Right cardiac atrium (tissue), 5 donors: ENCODE measurements around the gene GLYATL3. TPM values are rescaled to one million over a fixed set of nuclear protein-coding genes. Genes with fewer than 3 reads are reported as not detected.
"Not testable (repeated sequence)": the region's sequence is repeated elsewhere in the genome, so short reads cannot be mapped to it uniquely, and the experiment has no call there.

ENCODE experiments used
- ATAC-seq, 2 donors: fragments of 200-7000 bp; cut with Tn5 transposase; one replicate each; pipeline versions ENCODE4 v1.8.0 to v1.9.1; 2020; ENCODE audit warnings: moderate library complexity in 2 of 2, mild to moderate bottlenecking in 1 of 2
- DNase-seq, 3 donors: peaks; one replicate each; pipeline ENCODE4 v3.0.0-alpha.2; 2020
- H3K27ac ChIP-seq: one replicate; pipeline ENCODE4 v1.5.1; 2013; ENCODE audit warnings: mild to moderate bottlenecking, low read length, control low read depth, moderate library complexity
- H3K27me3 ChIP-seq: one replicate; pipeline ENCODE4 v1.6.1; 2013; ENCODE audit not compliant: control insufficient read depth, insufficient read depth
- H3K4me1 ChIP-seq: one replicate; pipeline ENCODE4 v1.6.1; 2013; ENCODE audit warnings: low read length; ENCODE audit not compliant: control insufficient read depth, insufficient read depth
- H3K4me3 ChIP-seq: one replicate; pipeline ENCODE4 v1.5.1; 2013; ENCODE audit warnings: low read length, control low read depth
- H3K9me3 ChIP-seq: one replicate; pipeline ENCODE4 v1.6.1; 2013; ENCODE audit warnings: low read length; ENCODE audit not compliant: control insufficient read depth
- WGBS: extraction: QIAGEN DNeasy Blood & Tissue Kit; methylation state at CpG from one replicate; pipeline ENCODE4 v1.1.7; 2013; 5-methylcytosine and 5-hydroxymethylcytosine counted together
- intact Hi-C, 4 donors: fragments of 100-400 bp; cut with DNase I; formaldehyde crosslinking; loops; one replicate each; pipeline versions ENCODE4 v1.11.0 to v1.14.0; 2022 to 2023
- polyA plus RNA-seq: library from polyadenylated mRNA; stranded (reverse); fragments of 200-250 nt; gene quantifications from one replicate; pipeline ENCODE4 v1.2.3, GENCODE V29; 2013
- total RNA-seq, 4 donors: library from RNA; stranded (reverse); fragmentation: NEBNext Ultra II Directional; extraction: Animal tissue kit (Norgen Biotek cat#: 25700); gene quantifications; one replicate each; pipeline ENCODE4 v1.2.1, GENCODE V29; 2021
- donor health status: healthy with polysubstance abuse.
- donor health status: DM: no; HTN: yes; CAD: no.
- donor health status: DM: no; HTN: no; CAD: no.
- donor health status: DM: no; HTN: yes; CAD: no; lungs with severe emphysema.
- donor health status: DM: yes; HTN: yes; CAD: no.

Gene GLYATL3
- total and polyA plus RNA-seq, 5 donors = not detected

- H3K4me1 ChIP-seq = no peaks in the 10 kb centered on the region
- H3K4me3 ChIP-seq = no peak overlapping the region
- no peak overlapping the region for H3K27ac ChIP-seq
- no peaks in the 10 kb centered on the region for H3K27me3 ChIP-seq
- ATAC-seq (no peak), DNase-seq (no peak)
- no peaks in the 10 kb centered on the region for H3K9me3 ChIP-seq
- 86% methylated on average over 3 of the region's 3 CpGs for WGBS
- intact Hi-C loops = no loop called here
Observed at GRCh38 chr6:49479308-49479970, 20.3 kb upstream of the GLYATL3 start.

GRCh38 chr6:49481846-49482245 lies 17.9 kb upstream of the GLYATL3 start:
- DNase-seq = peak in 1 of 3 donors; percentile 25
- ATAC-seq, H3K9me3 ChIP-seq, intact Hi-C loops, H3K4me3 ChIP-seq, H3K27ac ChIP-seq, H3K27me3 ChIP-seq, H3K4me1 ChIP-seq: not testable (repeated sequence)
- 96% methylated on average over 22 of the region's 22 CpGs for WGBS

- peak in 1 of 3 donors; percentile 26 for DNase-seq
- 96% methylated on average over 14 of the region's 14 CpGs for WGBS
- intact Hi-C loops, H3K9me3 ChIP-seq, H3K4me3 ChIP-seq, ATAC-seq, H3K27me3 ChIP-seq, H3K27ac ChIP-seq, H3K4me1 ChIP-seq: not testable (repeated sequence)
Observed at GRCh38 chr6:49483380-49483779, 16.3 kb upstream of the GLYATL3 start.

- no peaks in the 10 kb centered on the region for H3K9me3 ChIP-seq
- no peaks in the 10 kb centered on the region for H3K27me3 ChIP-seq
- no peaks in the 10 kb centered on the region for H3K4me1 ChIP-seq
- 96% methylated on average over 4 of the region's 4 CpGs for WGBS
- no peak for ATAC-seq
- no peak overlapping the region for H3K27ac ChIP-seq
- no peak overlapping the region for H3K4me3 ChIP-seq
- DNase-seq = no peak
- intact Hi-C loops = no loop called here
Observed at GRCh38 chr6:49490633-49491032, 9.1 kb upstream of the GLYATL3 start.

- Histone ChIP-seq H3K9me3 (no peaks in the 10 kb centered on the region), H3K27ac (no peak overlapping the region), H3K4me3 (no peak overlapping the region), H3K27me3 (no peaks in the 10 kb centered on the region), H3K4me1 (no peaks in the 10 kb centered on the region)
- 88% methylated on average over 3 of the region's 3 CpGs for WGBS
- ATAC-seq (no peak), DNase-seq (no peak)
- intact Hi-C loops = no loop called here
Observed at GRCh38 chr6:49497304-49497703, 2.4 kb upstream of the GLYATL3 start.

- Histone ChIP-seq H3K27ac (no peak overlapping the region), H3K27me3 (no peaks in the 10 kb centered on the region), H3K4me3 (no peak overlapping the region), H3K4me1 (no peaks in the 10 kb centered on the region), H3K9me3 (no peaks in the 10 kb centered on the region)
- DNase-seq (no peak), ATAC-seq (no peak)
- intact Hi-C loops = no loop called here
- WGBS = 86% methylated on average over 1 of the region's 1 CpG
Observed at GRCh38 chr6:49499126-49499525, 597 bp upstream of the GLYATL3 start.

- 76% methylated on average over 5 of the region's 5 CpGs for WGBS
- Histone ChIP-seq H3K27me3 (no peaks in the 10 kb centered on the region), H3K27ac (no peak overlapping the region), H3K9me3 (no peaks in the 10 kb centered on the region), H3K4me3 (no peak overlapping the region), H3K4me1 (no peaks in the 10 kb centered on the region)
- intact Hi-C loops = no loop called here
- no peak for DNase-seq
- ATAC-seq = no peak
Observed at GRCh38 chr6:49504666-49505065, 4.9 kb downstream of the GLYATL3 start.

GRCh38 chr6:49506569-49507111 lies 6.9 kb downstream of the GLYATL3 start:
- no peak for ATAC-seq
- Histone ChIP-seq H3K27me3 (no peaks in the 10 kb centered on the region), H3K4me1 (no peaks in the 10 kb centered on the region), H3K9me3 (no peaks in the 10 kb centered on the region), H3K27ac (no peak overlapping the region), H3K4me3 (no peak overlapping the region)
- WGBS = 79% methylated on average over 5 of the region's 5 CpGs
- intact Hi-C loops = no loop called here
- no peak for DNase-seq

GRCh38 chr6:49509342-49509741 lies 9.6 kb downstream of the GLYATL3 start:
- DNase-seq = no peak
- Histone ChIP-seq H3K27me3 (no peaks in the 10 kb centered on the region), H3K4me3 (no peak overlapping the region), H3K4me1 (no peaks in the 10 kb centered on the region), H3K27ac (no peak overlapping the region), H3K9me3 (no peaks in the 10 kb centered on the region)
- WGBS = 72% methylated on average over 3 of the region's 3 CpGs
- intact Hi-C loops = no loop called here
- ATAC-seq = no peak

- ATAC-seq (no peak), DNase-seq (no peak)
- no peak overlapping the region for H3K27ac ChIP-seq
- intact Hi-C loops = no loop called here
- WGBS = 81% methylated on average over 2 of the region's 2 CpGs
- no peaks in the 10 kb centered on the region for H3K9me3 ChIP-seq
- H3K27me3 ChIP-seq = no peaks in the 10 kb centered on the region
- H3K4me1 ChIP-seq = no peaks in the 10 kb centered on the region
- no peak overlapping the region for H3K4me3 ChIP-seq
Observed at GRCh38 chr6:49513153-49513989, 13.6 kb downstream of the GLYATL3 start.
